NCI-H2081 (cell line): Measurements from ENCODE around the gene C2CD5.
"Not testable (repeated sequence)": the region's sequence is repeated elsewhere in the genome, so short reads cannot be mapped to it uniquely, and the experiment has no call there.

ENCODE experiments used
- DNase-seq, 2 experiments: peaks; one replicate each; lab custom pipeline; 2025; lab: John Stamatoyannopoulos, UW

The C2CD5 gene

DNA sequence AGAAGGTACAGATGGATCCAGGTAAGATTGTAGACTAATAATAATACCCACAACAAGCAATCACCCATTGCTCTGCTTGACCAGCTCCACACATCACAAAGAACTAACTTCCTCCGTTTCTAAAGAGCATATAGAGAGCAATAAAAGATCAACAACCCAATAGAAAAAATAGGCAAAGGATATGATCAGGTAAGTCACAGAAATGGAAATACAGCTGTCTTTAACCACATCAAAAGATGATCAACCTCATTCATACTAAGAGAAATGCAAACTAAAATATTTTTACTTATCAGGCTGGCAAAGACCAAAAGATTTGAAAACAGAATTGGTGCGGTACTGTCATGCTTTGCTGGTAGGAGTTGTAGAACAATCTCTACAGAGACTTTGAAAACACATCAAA lies 8.9 kb downstream of the C2CD5 start:
- no peak for DNase-seq

DNA sequence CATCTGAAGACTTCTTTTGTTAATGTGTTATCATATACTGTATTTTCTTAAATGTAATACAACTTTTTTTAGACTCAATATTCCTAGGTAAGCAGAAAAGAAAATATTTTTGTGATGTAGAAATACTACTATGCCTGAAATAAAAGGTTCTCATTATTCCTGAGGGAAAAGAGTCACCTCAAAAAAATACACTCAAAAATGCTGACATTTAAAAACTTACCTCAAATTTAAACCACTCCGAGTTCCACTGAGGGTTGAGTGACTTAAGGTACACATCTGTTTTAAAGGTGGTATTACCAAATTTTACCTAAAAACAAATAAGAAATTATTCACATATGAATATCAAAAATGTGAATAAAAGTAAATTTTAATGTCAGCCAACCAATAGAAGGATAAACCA lies 9.3 kb downstream of the C2CD5 start:
- DNase-seq, result no peak

DNA sequence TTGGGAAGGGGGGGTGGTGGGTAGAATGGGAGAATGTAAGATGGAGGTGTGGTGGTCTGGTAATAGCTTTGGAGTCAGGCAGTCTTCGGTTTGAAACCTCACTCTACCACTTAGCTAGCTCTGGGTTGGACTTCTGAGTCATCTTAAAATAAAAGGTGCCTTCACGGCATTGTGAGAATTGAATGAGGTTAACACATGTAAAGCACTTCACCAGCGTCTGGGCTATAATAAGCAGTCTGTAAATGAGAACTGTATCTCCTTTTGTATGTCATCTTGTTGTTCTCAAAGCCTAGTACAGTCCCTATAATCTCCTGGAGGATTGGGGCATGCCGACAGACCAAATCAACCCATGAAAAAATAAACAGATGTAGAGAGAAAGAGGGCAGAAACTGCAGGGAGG lies 11.2 kb downstream of the C2CD5 start:
- DNase-seq, result no peak

DNA sequence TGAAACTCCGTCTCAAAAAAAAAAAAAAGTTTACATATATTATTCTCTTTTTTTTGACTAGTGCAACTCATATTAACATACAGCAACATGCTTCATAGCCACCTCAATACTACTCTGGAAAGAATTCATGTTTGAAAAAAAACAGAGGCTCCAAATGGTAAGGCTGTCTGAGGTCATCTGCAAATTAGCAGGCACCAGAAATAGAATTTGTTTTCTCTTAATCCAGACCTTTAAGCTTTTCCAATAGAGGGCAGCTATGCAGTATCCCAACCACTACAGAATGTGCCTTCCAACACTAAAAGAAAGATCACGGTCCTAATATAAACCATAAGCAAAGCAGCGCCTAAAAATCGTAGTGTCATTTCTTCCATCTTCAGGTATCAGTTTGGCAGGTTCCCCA lies 12.0 kb downstream of the C2CD5 start:
- DNase-seq, result no peak

DNA sequence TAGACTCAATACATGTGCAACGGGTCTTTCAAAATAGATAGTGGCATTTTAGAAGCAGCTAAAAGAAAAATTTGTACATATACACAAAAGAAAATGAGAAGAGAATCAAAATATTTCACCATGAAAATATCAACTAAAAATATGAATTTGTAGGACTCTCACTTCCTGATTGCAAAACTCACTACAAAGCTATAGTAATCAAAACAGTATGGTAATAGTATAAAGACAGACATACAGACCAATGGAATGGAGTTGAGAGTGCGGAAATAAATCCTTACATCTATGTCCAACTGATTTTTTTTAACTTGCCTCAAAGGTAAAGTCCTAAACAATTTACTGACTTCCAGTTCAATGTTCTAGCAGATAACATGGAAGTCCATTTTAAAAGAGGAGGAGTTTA lies 13.1 kb downstream of the C2CD5 start:
- no peak for DNase-seq

DNA sequence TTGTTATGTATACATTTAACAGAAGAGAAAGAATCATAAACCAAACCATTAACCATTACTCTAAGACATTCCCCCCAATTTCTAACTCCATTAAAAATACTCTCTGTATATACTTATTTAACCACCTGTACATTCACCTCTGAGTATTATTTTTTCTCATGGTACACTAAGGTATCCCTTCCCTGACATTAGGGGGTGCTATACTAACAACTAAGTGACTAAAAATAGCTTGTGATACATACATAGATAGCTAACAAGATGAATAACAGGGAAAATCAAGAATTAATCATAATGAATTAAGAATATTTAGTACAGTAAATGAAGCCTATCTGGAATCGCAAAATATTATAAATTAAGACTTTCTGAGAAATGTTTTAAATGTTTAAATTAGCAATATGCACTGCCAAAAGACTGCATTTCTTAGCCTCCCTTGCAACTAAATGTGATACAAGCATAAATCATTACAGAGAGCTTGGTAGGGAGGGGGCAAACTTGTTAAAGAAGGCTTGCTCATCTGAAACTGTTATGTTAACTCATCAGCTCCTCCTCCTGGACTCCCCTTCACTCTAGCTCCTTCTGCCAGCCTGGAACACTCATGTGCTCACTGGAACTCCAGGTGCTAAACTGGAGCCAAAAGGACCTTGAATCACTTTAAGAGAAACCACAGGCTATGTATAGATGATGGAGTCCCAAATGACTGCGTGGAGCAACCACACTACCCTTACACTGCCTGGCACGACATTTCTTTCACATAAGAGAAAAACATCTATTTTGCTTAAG lies 14.9 kb downstream of the C2CD5 start:
- peak; percentile 35 to 43 for DNase-seq

DNA sequence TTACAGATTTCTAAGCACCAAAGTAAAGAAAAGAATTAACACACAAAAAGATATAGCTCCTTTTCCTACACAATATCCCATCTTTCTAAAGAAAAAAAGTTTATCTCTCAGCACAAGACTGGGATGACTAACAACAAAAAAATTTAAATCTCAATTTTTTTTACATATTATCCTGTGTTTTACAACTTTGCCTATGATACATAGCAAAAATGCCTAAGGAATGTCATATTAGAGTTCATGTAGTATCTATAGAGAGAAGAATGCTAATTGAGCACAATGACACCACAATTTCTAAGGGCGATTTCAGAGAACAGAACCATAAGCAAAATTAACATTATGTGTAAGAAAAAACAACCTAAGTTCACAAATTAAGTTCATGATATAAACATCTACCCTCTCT lies 16.3 kb downstream of the C2CD5 start:
- DNase-seq, result no peak

DNA sequence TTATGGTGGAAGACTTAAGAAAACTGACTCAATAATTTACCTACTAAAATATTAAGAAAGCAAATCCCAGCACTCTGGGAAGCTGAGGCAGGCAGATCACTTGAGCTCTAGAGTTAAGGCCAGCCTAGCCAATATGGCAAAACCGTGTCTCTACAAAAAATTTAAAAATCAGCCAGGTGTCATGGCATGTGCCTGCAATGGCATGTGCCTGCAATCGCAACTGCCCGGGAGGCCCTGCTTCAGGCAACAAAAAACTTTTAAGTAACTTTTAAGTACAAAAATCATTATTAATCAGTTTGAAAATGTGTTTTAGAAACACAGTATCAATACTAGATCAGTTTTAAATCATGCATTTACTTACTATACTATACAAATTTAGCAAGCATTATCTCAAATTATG lies 17.5 kb downstream of the C2CD5 start:
- DNase-seq, result no peak

DNA sequence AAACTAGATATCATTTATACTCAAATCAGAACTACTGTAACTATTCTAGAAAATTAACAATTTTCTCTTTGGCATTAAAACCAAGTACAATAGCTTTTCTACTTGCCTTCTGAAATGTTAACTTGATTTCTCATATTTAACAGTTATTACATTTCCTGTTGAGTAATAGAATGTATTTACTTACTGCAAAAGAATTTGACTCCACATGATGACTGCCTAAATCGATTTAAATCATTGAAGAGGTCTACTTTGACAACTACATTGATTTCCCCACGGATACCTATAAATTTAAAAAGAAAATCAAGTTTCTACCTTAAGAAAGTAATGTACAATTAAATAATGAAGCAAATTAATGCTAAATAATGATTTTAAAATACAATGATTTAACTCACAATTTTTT lies 18.9 kb downstream of the C2CD5 start:
- no peak for DNase-seq

DNA sequence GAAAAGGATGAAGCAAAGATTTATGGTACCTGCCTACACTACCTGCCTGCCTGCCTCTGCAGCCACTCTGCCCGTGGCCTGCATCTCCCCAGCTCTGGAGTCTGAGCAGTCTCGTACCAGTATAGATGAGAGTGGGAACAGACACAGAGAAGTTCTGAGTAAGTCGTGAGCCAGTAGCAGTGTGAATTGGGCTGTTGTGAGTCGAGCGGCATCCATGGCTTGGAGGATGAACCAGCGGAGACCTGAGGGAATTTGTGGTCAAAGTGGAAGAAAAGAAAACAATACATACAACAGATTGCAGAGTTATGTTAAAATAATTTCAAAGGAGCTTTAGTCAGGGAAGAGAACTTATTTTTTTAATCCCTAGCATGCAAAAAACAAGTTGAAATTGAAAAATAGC lies 25.3 kb downstream of the C2CD5 start:
- no peak for DNase-seq

DNA sequence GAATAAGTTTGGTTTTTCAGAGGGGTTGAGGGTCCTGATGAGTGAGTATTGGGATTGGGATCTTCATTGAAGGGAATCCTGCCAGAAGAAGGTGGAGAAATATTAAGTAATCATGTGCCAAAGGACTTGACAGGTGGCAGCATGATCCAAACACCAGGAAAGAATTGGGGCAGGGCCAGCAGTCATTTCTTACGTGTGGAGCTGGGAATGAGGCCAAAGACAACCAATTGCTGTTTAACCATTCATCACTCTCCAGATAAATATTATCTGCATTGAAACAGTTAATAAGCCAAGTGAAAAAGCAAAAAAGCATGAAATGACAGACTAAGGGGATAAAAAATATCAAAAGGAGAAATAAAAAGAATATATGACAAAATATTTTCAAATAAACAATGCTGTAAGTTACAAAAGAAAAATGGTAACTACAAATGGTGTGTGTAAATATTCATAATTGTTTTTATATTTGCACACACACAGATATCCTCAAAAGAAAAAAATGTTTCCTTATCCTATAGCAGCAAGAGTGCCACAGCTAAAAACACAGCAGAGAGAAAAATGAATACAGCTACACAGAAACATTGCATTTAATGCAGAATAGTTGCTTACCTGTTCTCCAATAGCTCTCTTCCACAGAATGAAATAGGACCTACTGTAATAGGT lies 26.2 kb downstream of the C2CD5 start:
- peak; percentile 77 to 93 for DNase-seq

DNA sequence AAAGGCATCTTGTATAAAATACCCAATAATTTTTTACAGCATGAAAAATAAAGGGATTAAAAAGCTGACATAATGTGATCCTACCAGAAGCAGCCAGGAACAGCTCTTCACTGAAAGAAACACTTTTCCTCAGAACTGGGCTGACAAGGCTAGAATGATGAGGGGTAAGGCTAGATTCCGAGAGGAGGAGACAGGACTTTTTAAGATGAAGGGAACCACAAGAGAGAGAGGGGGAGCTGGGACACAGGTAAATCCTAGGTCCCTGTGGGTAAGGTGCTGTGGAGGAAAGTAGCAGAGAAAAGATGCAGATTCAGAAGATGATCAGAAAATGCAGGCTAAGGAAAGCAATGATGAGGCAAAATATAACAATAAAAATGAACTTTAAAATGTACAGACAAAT lies 29.5 kb downstream of the C2CD5 start:
- DNase-seq, result no peak

DNA sequence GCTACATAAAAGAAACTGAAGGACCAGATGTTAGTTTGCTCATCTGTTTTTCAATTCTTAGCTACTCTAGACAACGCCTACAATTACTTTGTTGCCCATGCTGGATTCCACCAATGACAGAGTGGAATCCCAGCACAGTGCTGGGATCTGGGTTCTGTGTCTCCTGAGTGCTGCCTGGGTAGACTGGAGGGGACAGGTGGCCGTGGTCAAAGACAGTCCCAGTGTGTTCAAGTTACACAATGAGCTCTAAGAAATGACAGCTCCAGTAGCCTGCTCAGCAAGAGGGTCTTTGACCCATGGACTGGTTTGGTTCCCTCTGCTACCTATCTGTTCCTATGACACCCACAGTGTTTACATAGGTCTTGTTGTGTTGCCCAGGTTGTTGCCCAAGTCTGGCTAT lies 38.5 kb downstream of the C2CD5 start:
- DNase-seq, result no peak

DNA sequence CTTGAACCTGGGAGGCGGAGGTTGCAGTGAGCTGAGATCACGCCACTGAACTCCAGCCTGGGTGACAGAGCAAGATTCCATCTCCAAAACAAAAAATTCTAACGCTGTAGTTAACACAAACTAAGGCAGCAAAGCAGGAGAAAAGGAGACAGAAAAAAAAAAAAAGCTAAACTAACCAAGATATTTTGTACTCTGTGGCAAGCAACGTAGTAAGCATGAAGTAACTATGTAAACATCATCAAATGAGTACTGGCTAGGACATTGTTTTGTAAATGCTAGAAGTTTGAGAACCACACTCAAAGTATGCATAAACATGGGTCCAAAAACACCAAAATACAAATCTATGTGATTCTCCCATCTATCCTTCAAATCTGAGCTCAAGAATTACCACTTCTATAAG lies 44.2 kb downstream of the C2CD5 start:
- DNase-seq, result no peak

DNA sequence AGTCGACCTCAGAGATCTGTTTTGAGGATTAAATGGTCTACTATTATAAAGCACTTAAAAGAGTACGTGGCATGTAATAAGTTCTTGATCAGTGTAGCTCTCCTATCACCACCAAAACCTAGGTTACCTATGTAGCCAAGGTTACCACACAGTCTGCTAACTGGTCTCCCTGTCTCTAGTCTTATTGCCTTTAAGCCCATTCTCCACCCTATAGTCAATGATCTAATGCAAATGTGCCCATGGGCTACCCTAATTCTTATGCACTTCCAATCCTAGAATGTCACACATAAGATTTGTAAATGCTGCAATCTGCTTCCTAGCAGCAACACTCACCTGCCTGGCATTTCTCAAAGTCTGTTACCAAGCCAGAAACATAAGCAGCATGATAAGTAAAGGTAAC lies 44.9 kb downstream of the C2CD5 start:
- no peak for DNase-seq

DNA sequence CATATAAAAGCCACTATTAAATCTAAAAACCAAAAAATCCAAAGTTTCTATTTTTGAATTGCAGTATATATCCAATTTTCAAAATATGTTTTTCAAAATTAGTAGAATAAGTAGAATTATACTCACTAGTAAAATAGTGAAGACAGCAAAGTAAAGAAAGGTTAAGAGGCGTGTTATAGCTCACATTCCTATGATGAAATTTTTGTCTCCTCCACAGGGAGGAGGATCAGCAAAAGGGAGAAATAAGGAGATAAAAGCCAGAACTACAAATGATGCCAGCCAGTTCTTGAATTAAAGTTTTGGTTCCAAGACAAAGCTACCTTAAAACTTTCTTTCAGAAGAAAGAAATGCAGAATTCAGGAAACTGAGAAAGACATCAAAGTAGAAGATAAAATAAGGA lies 50.0 kb downstream of the C2CD5 start:
- no peak for DNase-seq

DNA sequence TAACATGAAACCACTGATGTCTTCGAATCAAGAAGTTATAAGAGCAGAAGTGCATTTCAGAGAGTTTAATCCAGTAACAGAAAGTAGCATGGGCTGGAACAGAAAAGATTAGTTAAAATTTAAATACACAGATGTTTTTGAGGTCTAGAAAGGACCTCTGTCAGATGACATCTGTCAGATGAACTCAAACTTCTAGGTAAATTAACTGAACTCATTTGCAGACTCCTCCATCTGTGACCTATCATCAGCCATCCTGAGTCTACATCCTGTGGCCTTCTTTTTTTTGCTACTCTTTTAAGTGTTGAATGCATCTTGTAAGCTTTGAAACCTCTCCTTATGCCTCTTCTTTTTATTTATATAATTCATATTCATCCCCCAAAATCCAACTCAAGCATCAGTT lies 53.3 kb downstream of the C2CD5 start:
- DNase-seq, result no peak

DNA sequence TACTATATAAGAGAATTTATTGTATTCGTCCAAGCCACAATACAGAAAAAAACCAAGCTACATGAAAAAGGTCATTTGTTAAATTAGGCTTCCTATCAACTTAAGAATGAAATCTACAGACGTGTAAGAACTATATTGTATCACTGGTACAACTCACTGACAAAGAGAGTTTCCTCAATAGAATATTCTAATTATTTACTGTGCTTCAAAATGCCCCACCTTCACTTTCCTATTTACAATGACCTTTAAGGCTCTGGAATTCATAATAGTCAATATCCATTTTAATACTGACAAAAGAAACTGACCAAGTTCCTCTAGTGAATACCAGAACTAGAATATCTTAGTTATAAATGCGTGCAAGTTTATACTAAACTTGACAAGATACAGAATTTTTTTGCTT lies 55.9 kb downstream of the C2CD5 start:
- no peak for DNase-seq

DNA sequence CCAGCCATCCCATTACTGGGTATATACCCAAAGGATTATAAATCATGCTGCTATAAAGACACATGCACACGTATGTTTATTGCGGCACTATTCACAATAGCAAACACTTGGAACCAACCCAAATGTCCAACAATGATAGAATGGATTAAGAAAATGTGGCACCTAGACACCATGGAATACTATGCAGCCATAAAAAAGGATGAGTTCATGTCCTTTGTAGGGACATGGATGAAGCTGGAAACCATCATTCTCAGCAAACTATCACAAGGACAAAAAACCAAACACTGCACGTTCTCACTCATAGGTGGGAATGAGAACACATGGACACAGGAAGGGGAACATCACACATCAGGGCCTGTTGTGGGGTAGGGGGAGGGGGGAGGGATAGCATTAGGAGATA lies 56.7 kb downstream of the C2CD5 start:
- not testable (repeated sequence) for DNase-seq

DNA sequence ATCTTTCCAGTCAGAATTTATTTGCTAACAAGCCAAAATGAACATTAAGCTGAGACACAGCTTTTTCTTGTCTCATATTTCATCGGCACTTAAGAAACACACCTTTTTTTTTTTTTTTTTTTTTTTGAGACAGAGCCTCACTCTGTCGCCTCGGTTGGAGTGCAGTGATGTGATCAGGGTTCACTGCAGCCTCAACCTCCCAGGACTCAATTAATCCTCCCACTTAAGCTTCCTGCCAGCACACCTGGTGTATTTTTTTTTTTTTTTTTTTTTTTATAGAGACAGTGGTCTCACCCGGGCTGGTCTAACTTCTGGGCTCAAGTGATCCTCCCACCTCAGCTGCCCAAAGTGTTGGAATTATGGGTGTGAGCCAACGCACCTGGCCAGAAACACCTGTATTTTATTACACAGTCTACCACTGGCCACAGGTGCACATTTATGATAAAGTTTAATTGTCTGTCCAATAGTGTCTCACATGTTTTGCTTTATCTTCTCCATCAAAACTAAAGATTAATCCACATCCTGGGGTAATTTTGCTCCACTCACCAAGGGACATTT lies 62.7 kb downstream of the C2CD5 start:
- DNase-seq, result no peak

DNA sequence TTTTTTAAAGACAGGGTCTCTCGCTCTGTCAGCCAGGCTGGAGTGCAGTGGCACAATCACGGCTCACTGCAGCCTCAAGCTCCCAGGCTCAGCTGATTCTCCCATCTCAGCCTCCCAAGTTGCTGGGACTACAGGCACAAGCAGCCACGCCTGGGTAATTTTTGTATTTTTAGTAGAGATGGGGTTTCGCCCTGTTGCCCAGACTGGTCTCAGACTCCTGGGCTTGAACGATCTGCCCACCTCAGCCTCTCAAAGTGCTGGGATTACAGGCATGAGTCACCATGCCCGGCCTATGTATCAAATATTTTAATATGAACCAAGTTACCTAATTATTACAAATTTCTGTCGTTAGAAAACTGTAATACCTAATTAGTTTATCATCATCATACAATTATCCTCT lies 63.5 kb downstream of the C2CD5 start:
- DNase-seq, result not testable (repeated sequence)

DNA sequence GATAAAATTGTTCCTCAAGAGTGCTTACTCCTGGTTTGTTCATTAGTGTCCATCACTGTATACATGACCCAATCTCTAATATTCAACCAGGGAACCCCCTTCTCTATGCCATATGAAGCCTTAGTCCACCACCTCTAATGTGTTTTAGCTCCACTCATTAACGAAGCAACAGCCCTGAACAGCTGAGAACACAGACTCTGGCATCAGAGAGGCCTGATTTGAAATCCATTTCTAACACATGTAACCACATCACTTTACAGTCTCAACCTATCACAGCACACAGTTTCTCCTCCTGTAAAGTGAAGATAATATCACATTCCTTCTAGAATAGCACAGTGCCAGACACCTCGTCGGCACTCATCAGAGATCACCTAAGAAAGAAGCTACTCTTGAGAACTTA lies 64.3 kb downstream of the C2CD5 start:
- no peak for DNase-seq

DNA sequence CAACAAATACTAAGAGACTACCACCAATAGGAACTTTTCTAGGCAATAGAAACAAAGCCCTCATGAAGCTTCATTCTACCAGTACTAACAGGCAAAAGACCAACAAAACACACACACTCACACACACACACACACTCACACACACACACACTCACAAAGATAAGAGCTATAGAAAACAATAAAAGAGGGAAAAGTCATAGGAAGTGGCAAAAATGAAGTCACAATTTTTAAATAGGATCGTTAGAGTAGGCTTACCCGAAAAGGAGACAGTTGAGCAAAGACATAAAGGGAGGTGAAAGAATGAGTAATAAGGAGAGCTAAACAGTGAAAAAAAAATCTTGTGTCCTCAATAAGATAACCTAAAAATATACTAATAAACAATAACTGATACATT lies 66.5 kb downstream of the C2CD5 start:
- no peak for DNase-seq
